C4-2B (cell line): ENCODE results near the gene ARHGAP26.

Experiments
- H3K27ac ChIP-seq: fragments of 450-650 bp; 2 replicates; pipeline ENCODE4 v1.5.1; 2017
- ZFX ChIP-seq: fragments of 450-650 bp; IDR thresholded peaks from 2 replicates; pipeline ENCODE4 v1.6.1; 2017
- TF ChIP-seq, protein P1 (sequence below): fragments of 450-650 bp; conservative IDR thresholded peaks from 2 replicates; pipeline ENCODE4 v1.5.1; 2017; ENCODE audit warnings: mild to moderate bottlenecking

The ARHGAP26 gene

GRCh38 chr5:142769251-142769792 lies 855 bp upstream of the ARHGAP26 start:
- peak overlapping the region; percentile 60 for H3K27ac ChIP-seq
- TF ChIP-seq ZFX = no peak
- TF ChIP-seq, protein P1, sequence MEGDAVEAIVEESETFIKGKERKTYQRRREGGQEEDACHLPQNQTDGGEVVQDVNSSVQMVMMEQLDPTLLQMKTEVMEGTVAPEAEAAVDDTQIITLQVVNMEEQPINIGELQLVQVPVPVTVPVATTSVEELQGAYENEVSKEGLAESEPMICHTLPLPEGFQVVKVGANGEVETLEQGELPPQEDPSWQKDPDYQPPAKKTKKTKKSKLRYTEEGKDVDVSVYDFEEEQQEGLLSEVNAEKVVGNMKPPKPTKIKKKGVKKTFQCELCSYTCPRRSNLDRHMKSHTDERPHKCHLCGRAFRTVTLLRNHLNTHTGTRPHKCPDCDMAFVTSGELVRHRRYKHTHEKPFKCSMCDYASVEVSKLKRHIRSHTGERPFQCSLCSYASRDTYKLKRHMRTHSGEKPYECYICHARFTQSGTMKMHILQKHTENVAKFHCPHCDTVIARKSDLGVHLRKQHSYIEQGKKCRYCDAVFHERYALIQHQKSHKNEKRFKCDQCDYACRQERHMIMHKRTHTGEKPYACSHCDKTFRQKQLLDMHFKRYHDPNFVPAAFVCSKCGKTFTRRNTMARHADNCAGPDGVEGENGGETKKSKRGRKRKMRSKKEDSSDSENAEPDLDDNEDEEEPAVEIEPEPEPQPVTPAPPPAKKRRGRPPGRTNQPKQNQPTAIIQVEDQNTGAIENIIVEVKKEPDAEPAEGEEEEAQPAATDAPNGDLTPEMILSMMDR = no peak

- TF ChIP-seq, protein P1 = no peak; the same call in none of the 2 replicates
- no peak; the same call in 1 of the 2 replicates for TF ChIP-seq ZFX
These were observed 753 bp downstream of the ARHGAP26 start for GRCh38 chr5:142770650-142771609.

DNA sequence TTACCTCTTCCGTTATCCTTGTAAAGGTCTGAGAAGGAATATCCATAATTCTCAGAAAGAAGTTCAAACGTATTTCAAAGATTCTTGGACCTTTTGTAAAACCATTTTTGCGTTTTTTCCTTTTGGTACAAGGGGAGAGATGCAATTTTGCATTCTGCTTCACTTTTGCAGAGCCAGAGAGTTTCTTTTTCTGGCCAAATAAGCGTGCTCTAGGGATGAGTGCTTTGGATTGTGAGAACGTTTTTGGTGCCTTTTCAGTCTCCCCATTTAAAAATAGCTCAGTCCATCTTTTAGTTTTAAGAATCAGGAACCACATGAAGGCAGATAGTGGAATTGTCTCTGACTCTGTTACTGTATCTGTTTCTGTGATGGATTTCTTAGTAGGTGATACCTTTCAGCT lies 1.5 kb downstream of the ARHGAP26 start:
- no peak for TF ChIP-seq ZFX
- TF ChIP-seq, protein P1 = no peak
- H3K27ac ChIP-seq = no peak overlapping the region

More at GRCh38 chr5:142770650-142771609, 753 bp downstream of the ARHGAP26 start:
- H3K27ac ChIP-seq = peak overlapping the region; percentile 60

DNA sequence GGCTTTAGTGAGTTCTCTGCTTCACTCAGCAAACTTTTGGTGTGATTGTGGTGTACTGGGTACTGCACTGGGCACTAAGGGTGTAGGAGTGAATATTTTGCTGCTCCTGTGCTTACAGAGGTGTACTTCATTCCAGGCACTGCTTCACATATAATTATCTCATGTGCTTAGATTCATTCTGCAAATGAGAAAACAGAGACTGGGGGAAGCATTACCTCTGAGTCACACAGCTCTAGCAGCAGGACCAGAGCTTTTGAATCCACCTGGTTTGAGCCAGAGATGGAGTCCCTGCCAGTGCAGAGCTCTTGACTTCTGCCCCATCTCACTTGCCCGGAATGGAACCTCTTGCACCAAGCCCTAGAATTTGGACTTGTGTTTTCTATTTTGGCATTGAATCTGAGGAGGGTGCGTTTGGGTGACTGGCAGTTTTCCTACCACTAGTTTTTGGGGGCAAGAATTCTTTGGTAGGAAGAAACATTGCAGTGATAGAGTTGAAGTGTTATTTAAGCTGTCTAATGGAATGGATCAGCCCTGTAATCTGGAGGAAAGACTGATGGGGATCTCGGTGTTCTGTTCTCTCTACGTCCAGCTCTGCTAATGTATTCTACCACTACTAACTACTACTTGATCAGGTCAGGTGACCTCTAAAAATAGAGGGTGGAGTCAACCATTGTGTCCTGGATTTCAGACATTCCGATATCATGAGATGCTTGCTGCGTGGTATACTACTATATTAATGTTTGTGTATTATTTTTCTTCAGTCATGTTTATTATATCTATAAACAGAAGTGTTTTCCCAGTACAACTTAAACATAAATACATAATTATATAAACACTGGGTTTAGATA lies 2.5 kb downstream of the ARHGAP26 start:
- H3K27ac ChIP-seq = no peak overlapping the region
- TF ChIP-seq, protein P1 = no peak
- no peak for TF ChIP-seq ZFX

DNA sequence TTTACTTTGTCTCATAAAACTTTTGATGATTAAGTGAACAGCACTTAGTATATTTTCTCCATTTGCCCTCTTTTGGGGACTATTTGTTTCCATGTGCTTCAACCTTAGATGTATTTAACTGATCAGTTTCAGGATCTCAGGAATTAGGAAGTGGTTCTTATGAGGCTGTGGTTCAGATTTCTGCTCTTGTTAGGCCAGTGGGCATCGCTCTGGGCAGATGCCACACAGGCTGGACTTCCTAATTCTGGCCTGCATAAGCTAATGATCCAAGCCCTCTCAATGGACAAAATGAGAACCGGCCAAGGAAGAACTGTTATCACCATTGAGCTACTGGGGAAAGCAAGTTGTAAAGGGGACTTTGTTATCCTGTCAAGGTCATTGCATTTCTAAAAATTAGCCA lies 6.9 kb downstream of the ARHGAP26 start:
- no peak overlapping the region for H3K27ac ChIP-seq
- no peak for TF ChIP-seq ZFX
- TF ChIP-seq, protein P1 = no peak

- no peak overlapping the region for H3K27ac ChIP-seq
- TF ChIP-seq ZFX = no peak
- TF ChIP-seq, protein P1 = no peak
These were observed 7.7 kb downstream of the ARHGAP26 start for GRCh38 chr5:142777850-142778249.
